K562 (cell line): ENCODE measurements around the gene DENND1A. TPM values are rescaled to one million over a fixed set of nuclear protein-coding genes. Genes with fewer than 3 reads are reported as not detected.
A peak's percentile ranks its signal among the peaks of the same experiment; 100 is the strongest.

Source experiments
- ATAC-seq: fragments of 200-7000 bp; cut with Tn5 transposase; 3 replicates; pipeline ENCODE4 v1.9.1; 2020; ENCODE audit warnings: moderate library complexity
- BruUV-seq: library from RNA; stranded (reverse); fragments of 400-500 nt; replicated peaks from 2 replicates; lab custom pipeline; 2021; lab: Mats Ljungman, UMichigan
- CTCF ChIA-PET: fragments of 300-600 bp; formaldehyde crosslinking; extraction: SDS; loops from one replicate; lab custom pipeline; 2021; ENCODE audit warnings: low intra/inter-chr PET ratio; lab: Yijun Ruan, JAX
- POLR2A ChIA-PET: fragments of 300-600, 350-650 bp; sonication (Branson Sonifier 250); formaldehyde crosslinking; extraction: SDS; loops from one replicate; lab custom pipeline; 2021; ENCODE audit warnings: antibody characterized with exemption, inconsistent platforms; lab: Yijun Ruan, JAX
- DNase-seq, 4 experiments: peaks; one replicate each; pipeline versions ENCODE4 v3.0.0 to v3.0.0-alpha.2; 2011 to 2018; ENCODE audit warnings: low spot score in 3 of 4, mixed read lengths in 3 of 4; ENCODE audit errors: extremely low read depth in 1 of 4
- FAIRE-seq: peaks from 2 replicates; lab custom pipeline; 2011; peaks lifted over from hg19 to GRCh38; lab: Jason Lieb, UNC
- H2AFZ ChIP-seq: 2 replicates; pipeline ENCODE4 v1.6.0; 2011; ENCODE audit warnings: low read depth, low read length, control low read depth, inconsistent platforms
- H3K27ac ChIP-seq: fragments of 200-600 bp; 3 replicates; pipeline ENCODE4 v1.8.0; 2011; ENCODE audit warnings: low read depth, mild to moderate bottlenecking, control low read depth, inconsistent platforms, low read length, moderate library complexity, mixed read lengths; ENCODE audit errors: extremely low read depth
- H3K27me3 ChIP-seq, 2 experiments: fragments of 300-600 bp in 1 of 2; 2 replicates in 1 of 2; 3 replicates in 1 of 2; pipeline versions ENCODE4 v1.6.0 to v1.8.0; 2011; ENCODE audit warnings: inconsistent platforms in 2 of 2, low read length in 2 of 2, mild to moderate bottlenecking in 1 of 2, mixed read lengths in 1 of 2, moderate library complexity in 1 of 2; ENCODE audit not compliant: control insufficient read depth in 2 of 2, insufficient read depth in 2 of 2
- H3K36me3 ChIP-seq: fragments of 300-600 bp; 3 replicates; pipeline ENCODE4 v1.8.0; 2011; ENCODE audit warnings: mild to moderate bottlenecking, low read length, inconsistent platforms; ENCODE audit not compliant: control insufficient read depth, insufficient read depth
- H3K4me1 ChIP-seq, 2 experiments: fragments of 200-600 bp in 1 of 2; replicated peaks in 1 of 2; 2 replicates in 1 of 2; 3 replicates in 1 of 2; pipeline versions ENCODE4 v1.5.1 to v1.8.0; 2011; ENCODE audit warnings: inconsistent platforms in 2 of 2, low read length in 2 of 2, mild to moderate bottlenecking in 1 of 2, mixed read lengths in 1 of 2, moderate library complexity in 1 of 2; ENCODE audit not compliant: control insufficient read depth in 2 of 2, insufficient read depth in 2 of 2
- H3K4me2 ChIP-seq: 2 replicates; pipeline ENCODE4 v1.6.1; 2011; ENCODE audit warnings: low read length, control low read depth, inconsistent platforms, mixed read lengths; ENCODE audit not compliant: insufficient read depth
- H3K4me3 ChIP-seq: fragments of 200-600 bp; sonication (generic), shearing (Covaris generic); 2 replicates; pipeline ENCODE4 v1.5.1; 2016; ENCODE audit warnings: control low read depth, inconsistent platforms
- H3K79me2 ChIP-seq: fragments of 200-600 bp; 3 replicates; pipeline ENCODE4 v1.8.0; 2011; ENCODE audit warnings: low read length, inconsistent platforms; ENCODE audit not compliant: control insufficient read depth, insufficient read depth
- H3K9ac ChIP-seq, 2 experiments: 2 replicates each; pipeline versions ENCODE4 v1.6.0 to v1.6.1; 2011; ENCODE audit warnings: low read depth in 2 of 2, low read length in 2 of 2, control low read depth in 1 of 2, inconsistent platforms in 1 of 2, mild to moderate bottlenecking in 1 of 2, mixed read lengths in 1 of 2; ENCODE audit not compliant: insufficient read depth in 1 of 2
- H3K9me1 ChIP-seq: one replicate; pipeline ENCODE4 v1.6.0; 2011; ENCODE audit warnings: inconsistent platforms, mild to moderate bottlenecking, low read length, moderate library complexity; ENCODE audit not compliant: control insufficient read depth, insufficient read depth
- H3K9me3 ChIP-seq: replicated peaks from 2 replicates; pipeline ENCODE4 v1.5.1; 2011; ENCODE audit warnings: low read depth, low read length, inconsistent platforms; ENCODE audit not compliant: control insufficient read depth, insufficient read depth
- H4K20me1 ChIP-seq: replicated peaks from 2 replicates; pipeline ENCODE4 v1.6.1; 2011; ENCODE audit warnings: low read length, inconsistent platforms, mixed read lengths; ENCODE audit not compliant: control insufficient read depth, insufficient read depth
- BRCA1 ChIP-seq, 2 experiments: fragments of 450-650 bp in 1 of 2; sonication (generic) in 1 of 2; formaldehyde crosslinking in 1 of 2; IDR thresholded peaks; 2 replicates each; pipeline versions ENCODE4 v1.5.0 to v1.6.1; 2017 to 2020; ENCODE audit warnings: mild to moderate bottlenecking in 1 of 2, missing genetic modification reagents in 1 of 2
- CSDE1 ChIP-seq, 2 experiments: fragments of 450-650 bp; IDR thresholded peaks; 2 replicates each; pipeline ENCODE4 v1.6.1; 2016; ENCODE audit warnings: mild to moderate bottlenecking in 1 of 2
- FOXA3 ChIP-seq, 2 experiments: fragments of 450-650 bp in 1 of 2; sonication (generic) in 1 of 2; formaldehyde crosslinking; IDR thresholded peaks in 1 of 2; conservative IDR thresholded peaks in 1 of 2; 2 replicates each; pipeline versions ENCODE4 v1.4.0 to v1.8.0; 2020 to 2022; ENCODE audit warnings: mild to moderate bottlenecking in 2 of 2, missing genetic modification reagents in 1 of 2
- GABPA ChIP-seq: fragments of 200-800 bp; sonication (Bioruptor generic); conservative IDR thresholded peaks from 2 replicates; pipeline ENCODE4 v1.6.1; 2016; ENCODE audit warnings: low read depth, missing genetic modification characterization, missing compliant biosample characterization
- ILK ChIP-seq: fragments of 450-650 bp; IDR thresholded peaks from 2 replicates; pipeline ENCODE4 v1.6.1; 2016; ENCODE audit warnings: missing genetic modification characterization, low read depth, mild to moderate bottlenecking, missing compliant biosample characterization, moderate library complexity, borderline replicate concordance
- SIN3A ChIP-seq, 2 experiments: fragments of 150-350 bp in 1 of 2; IDR thresholded peaks; 2 replicates each; pipeline ENCODE4 v1.6.1; 2011 to 2016; ENCODE audit warnings: borderline replicate concordance in 2 of 2, low read depth in 2 of 2, low read length in 2 of 2, mild to moderate bottlenecking in 2 of 2, moderate library complexity in 2 of 2; ENCODE audit not compliant: control insufficient read depth in 1 of 2
- SMAD4 ChIP-seq: fragments of 250-450 bp; sonication (Bioruptor Pico); conservative IDR thresholded peaks from 2 replicates; pipeline ENCODE4 v1.8.0; 2021; ENCODE audit warnings: inconsistent platforms, mild to moderate bottlenecking, moderate library complexity
- YBX1 ChIP-seq: fragments of 450-650 bp; IDR thresholded peaks from 2 replicates; pipeline ENCODE4 v1.7.1; 2016; ENCODE audit warnings: mild to moderate bottlenecking
- ZKSCAN1 ChIP-seq: fragments of 150-350 bp; IDR thresholded peaks from 2 replicates; pipeline ENCODE4 v1.6.1; 2016; ENCODE audit warnings: low read depth, low read length
- ZNF124 ChIP-seq: sonication (generic); formaldehyde crosslinking; IDR thresholded peaks from 2 replicates; pipeline ENCODE4 v1.8.1; 2022; ENCODE audit warnings: missing genetic modification reagents
- ZNF224 ChIP-seq: sonication (generic); formaldehyde crosslinking; IDR thresholded peaks from 2 replicates; pipeline ENCODE4 v1.8.0; 2022; ENCODE audit warnings: mild to moderate bottlenecking, missing genetic modification reagents
- ZNF232 ChIP-seq: sonication (generic); formaldehyde crosslinking; IDR thresholded peaks from 2 replicates; pipeline ENCODE4 v1.8.0; 2022; ENCODE audit warnings: mild to moderate bottlenecking, missing genetic modification reagents
- WGBS: fragments of 100-300 bp; shearing (Covaris generic); methylation state at CpG from one replicate; pipeline ENCODE4 v1.1.6; 2016; ENCODE audit warnings: low coverage, mixed read lengths; ENCODE audit not compliant: insufficient coverage; ENCODE audit errors: missing lambda C conversion rate; 5-methylcytosine and 5-hydroxymethylcytosine counted together
- in situ Hi-C: fragments of 300-500 bp; cut with MboI; formaldehyde crosslinking; loops from 4 replicates; pipeline ENCODE4 v1.15.0; 2018; ENCODE audit warnings: inconsistent platforms, mixed read lengths
- intact Hi-C: fragments of 100-400 bp; cut with micrococcal nuclease; formaldehyde crosslinking; loops from 2 replicates; pipeline ENCODE4 v1.14.2; 2022
- polyA plus RNA-seq, 8 experiments: library from polyadenylated mRNA; depleted of rRNA in 4 of 8; stranded (reverse) in 5 of 8; unstranded in 3 of 8; fragments of >200 nt; fragmentation: Nextera tagmentation in 2 of 8; fragmentation: Illumina TruSeq in 1 of 8; extraction: Ambion mirVana in 2 of 8; extraction: Trizol in 1 of 8; gene quantifications; 2 replicates each; pipeline versions ENCODE4 v1.2.1 to v1.2.3, GENCODE V29; 2011 to 2014; ENCODE audit warnings: inconsistent platforms in 1 of 8, missing spikeins in 1 of 8
- total RNA-seq, 7 experiments: library from RNA; depleted of rRNA in 6 of 7; stranded (reverse); fragments of >200 nt in 6 of 7; fragmentation: Illumina TruSeq in 2 of 7; extraction: Trizol in 2 of 7; gene quantifications; 2 replicates each; pipeline versions ENCODE4 v1.2.1 to v1.2.3, GENCODE V29; 2011 to 2021; ENCODE audit warnings: low replicate concordance in 1 of 7

Gene DENND1A
- total and polyA plus RNA-seq, 9 of the 15 experiments (the other 6 are each of a cell fraction or from before 2014, with no cell fraction given): 7.6 to 29.5 (median 15.7) TPM

DNA sequence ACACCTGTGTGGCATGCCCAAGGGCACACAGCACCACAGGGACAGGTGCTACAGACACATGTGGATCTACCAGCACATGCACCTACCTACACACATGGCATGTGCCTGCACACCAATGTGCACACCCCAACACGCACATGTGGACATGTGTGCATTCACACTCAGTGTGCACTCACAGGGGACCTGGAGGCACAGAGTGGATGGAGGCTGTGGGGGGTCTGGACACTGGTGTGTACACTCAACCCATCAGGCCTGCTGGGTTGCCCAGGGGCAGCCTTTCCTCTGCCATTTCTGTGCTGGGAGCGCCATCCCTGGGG is 572.2 kb downstream of the DENND1A start:
- POLR2A ChIA-PET: no interaction called here
- in situ Hi-C loops: loop anchor here (10.0 kb wide), 1 partner anchor 893 kb away; no protein-coding TSS in a partner anchor

DNA sequence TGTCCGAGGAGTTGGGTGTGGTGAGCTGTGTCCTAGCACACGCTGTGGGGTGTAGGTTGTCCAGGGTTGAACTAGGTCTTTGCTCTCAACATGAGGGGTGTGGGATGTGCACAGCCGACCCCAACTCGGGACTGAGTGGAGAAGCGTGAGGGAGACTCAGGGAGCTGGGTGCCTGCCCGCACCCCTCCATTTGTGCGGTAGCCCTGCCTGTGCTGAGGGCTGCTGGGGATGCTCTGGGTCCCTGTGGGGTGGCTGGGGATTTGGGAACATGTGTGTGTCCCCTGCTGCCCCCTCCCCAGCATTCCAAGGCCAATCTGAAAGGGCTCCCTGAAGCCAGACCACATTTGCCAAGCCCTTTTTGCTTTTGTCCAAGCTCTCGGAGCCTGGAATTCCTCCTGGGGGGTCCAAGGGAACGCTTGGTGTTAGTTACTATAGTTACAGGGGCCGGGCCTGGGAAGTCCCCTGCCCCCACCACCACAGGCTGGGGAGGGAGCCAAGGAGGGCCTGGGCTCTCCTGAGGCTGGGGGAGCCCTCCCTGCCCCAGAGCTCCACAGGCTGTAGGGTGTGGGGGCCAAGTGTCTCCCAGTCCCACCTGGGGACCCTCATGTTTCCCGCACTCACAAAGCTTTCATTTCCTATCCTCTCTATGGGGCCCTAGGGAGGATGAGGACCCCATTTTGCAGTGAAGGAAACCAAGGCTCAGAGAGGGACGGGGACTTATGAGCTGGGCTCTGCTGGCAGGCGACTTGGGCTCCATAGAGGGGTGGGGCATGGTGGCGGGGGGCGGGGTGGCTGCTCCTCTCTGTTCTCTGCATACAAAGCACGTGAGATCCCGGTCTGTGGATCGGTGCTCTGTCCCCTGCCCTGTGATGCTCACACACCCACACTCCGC is 572.8 kb downstream of the DENND1A start:
- in situ Hi-C loops (loop anchor here (10.0 kb wide), 1 partner anchor 892 kb away; no protein-coding TSS in a partner anchor), intact Hi-C loops (no loop called here)
- H4K20me1 ChIP-seq: no peaks in the 10 kb centered on the region
- 67% methylated on average over 14 of the region's 19 CpGs for WGBS
- TF ChIP-seq SIN3A (IDR thresholded peaks at IDR 0.05; ENCODE audit: borderline replicate concordance in 2 of 2, control insufficient read depth in 1 of 2, low read depth in 2 of 2, low read length in 2 of 2) (no peak), SMAD4 (CRISPR knock-in tag) (no peak), ILK (no peak), ZNF232 (no peak), FOXA3 (CRISPR knock-in tag; conservative IDR thresholded peaks at IDR 0.05 in 1 of 2, IDR thresholded peaks at IDR 0.05 in 1 of 2) (no peak), GABPA (no peak), ZKSCAN1 (no peak), YBX1 (no peak), BRCA1 (IDR thresholded peaks at IDR 0.05) (no peak), BRCA1 (CRISPR knock-in tag; IDR thresholded peaks at IDR 0.05) (no peak), ZNF224 (CRISPR knock-in tag) (no peak)
- no TSS peak for BruUV-seq
- peaks cover 36 to 81% of the 10 kb centered on the region in 2 experiments for H3K4me1 ChIP-seq
- FAIRE-seq: no peak
- ChIA-PET POLR2A (no interaction called here), CTCF (interaction anchor here (5.6 kb wide), 1 partner anchor 28 kb away, joined by 75 read pairs; no protein-coding TSS in a partner anchor)
- H3K9me3 ChIP-seq: no peaks in the 10 kb centered on the region
- H3K9me1 ChIP-seq: no peaks in the 10 kb centered on the region
- no peak overlapping the region for H3K4me3 ChIP-seq
- no peak overlapping the region for H3K27ac ChIP-seq
- peaks cover 0 to 15% of the 10 kb centered on the region in 2 experiments; a peak in 2 of 5 replicates for H3K27me3 ChIP-seq
- H3K9ac ChIP-seq: peak overlapping the region in 1 of 2 experiments; percentile 80; a peak in 2 of 4 replicates
- no peak overlapping the region for H3K4me2 ChIP-seq
- DNase-seq: no peak
- no peaks in the 10 kb centered on the region for H3K36me3 ChIP-seq
- ATAC-seq: no peak
- no peaks in the 10 kb centered on the region for H3K79me2 ChIP-seq
- no peak overlapping the region; the same call in 1 of the 2 replicates for H2AFZ ChIP-seq

More for the DNA sequence above, 572.2 kb downstream of the DENND1A start:
- Histone ChIP-seq H3K9ac (peak overlapping the region in 1 of 2 experiments; percentile 80; a peak in 1 of 4 replicates), H3K9me3 (no peaks in the 10 kb centered on the region), H3K4me3 (no peak overlapping the region), H4K20me1 (no peaks in the 10 kb centered on the region), H3K36me3 (no peaks in the 10 kb centered on the region), H3K4me2 (no peak overlapping the region), H3K27me3 (peaks cover 0 to 10% of the 10 kb centered on the region in 2 experiments; a peak in 2 of 5 replicates), H3K79me2 (no peaks in the 10 kb centered on the region), H3K27ac (no peak overlapping the region), H3K4me1 (peaks cover 36 to 85% of the 10 kb centered on the region in 2 experiments), H3K9me1 (no peaks in the 10 kb centered on the region), H2AFZ (no peak overlapping the region)
- BruUV-seq: no TSS peak
- no peak for FAIRE-seq
- no peak for DNase-seq
- CTCF ChIA-PET: interaction anchor here (5.6 kb wide), 1 partner anchor 27 kb away, joined by 75 read pairs; no protein-coding TSS in a partner anchor
- no peak for ATAC-seq
- TF ChIP-seq CSDE1 (IDR thresholded peaks at IDR 0.05) (no peak), ZNF124 (peak; percentile 27; the same call in 1 of the 2 replicates)
- WGBS: 92% methylated on average over 2 of the region's 2 CpGs
- intact Hi-C loops: no loop called here
